A549 (cell line): ENCODE measurements around the gene CTNNA1. TPM values are rescaled to one million over a fixed set of nuclear protein-coding genes. Genes with fewer than 3 reads are reported as not detected.

Experiments
- ATAC-seq, 2 experiments: fragments of 200-7000 bp in 1 of 2; fragments of >200 bp in 1 of 2; cut with Nextera tagmentation in 1 of 2; cut with Tn5 transposase in 1 of 2; 3 replicates each; pipeline versions ENCODE4 v1.8.0 to v1.9.1; 2018 to 2020; ENCODE audit warnings: mild to moderate bottlenecking in 1 of 2, moderate library complexity in 1 of 2
- CTCF ChIA-PET: fragments of 300-600 bp; sonication (Branson Sonifier 250); formaldehyde crosslinking; extraction: SDS; loops from one replicate; lab custom pipeline; 2021; ENCODE audit warnings: antibody characterized with exemption, inconsistent platforms; lab: Yijun Ruan, JAX
- POLR2A ChIA-PET: fragments of 350-600 bp; formaldehyde crosslinking; extraction: SDS; loops from one replicate; lab custom pipeline; 2021; ENCODE audit warnings: antibody characterized with exemption, inconsistent platforms; lab: Yijun Ruan, JAX
- DNase-seq, 2 experiments: peaks; one replicate each; pipeline versions ENCODE4 v3.0.0 to v3.0.0-alpha.2; 2011 to 2016; ENCODE audit warnings: low read depth in 1 of 2, low spot score in 1 of 2
- FAIRE-seq: peaks from 2 replicates; lab custom pipeline; 2011; peaks lifted over from hg19 to GRCh38; lab: Jason Lieb, UNC
- H3K27ac ChIP-seq, 2 experiments: fragments of >200 bp; sonication (Bioruptor Twin); formaldehyde crosslinking; 3 replicates each; pipeline ENCODE4 v1.5.1; 2016 to 2017
- H3K4me1 ChIP-seq: fragments of >200 bp; sonication (Bioruptor Twin); formaldehyde crosslinking; 3 replicates; pipeline ENCODE4 v1.6.1; 2016
- H3K4me2 ChIP-seq: fragments of >200 bp; sonication (Bioruptor Twin); formaldehyde crosslinking; 3 replicates; pipeline ENCODE4 v1.6.1; 2016
- H3K4me3 ChIP-seq: fragments of >200 bp; sonication (Bioruptor Twin); formaldehyde crosslinking; 3 replicates; pipeline ENCODE4 v1.5.1; 2016
- H3K9me3 ChIP-seq: fragments of >200 bp; sonication (Bioruptor Twin); formaldehyde crosslinking; 3 replicates; pipeline ENCODE4 v1.6.1; 2016
- BHLHE40 ChIP-seq: IDR thresholded peaks from 2 replicates; pipeline ENCODE4 v1.6.1; 2012; ENCODE audit warnings: low read depth, low read length, inconsistent platforms
- CBX2 ChIP-seq: fragments of 200-600 bp; sonication (generic); IDR thresholded peaks from 2 replicates; pipeline ENCODE4 v1.6.1; 2016; ENCODE audit warnings: low read depth, mild to moderate bottlenecking, borderline replicate concordance
- CHD2 ChIP-seq: fragments of 150-350 bp; IDR thresholded peaks from 2 replicates; pipeline ENCODE4 v1.6.1; 2014; ENCODE audit warnings: low read length; ENCODE audit not compliant: partially characterized antibody
- EHF ChIP-seq: fragments of 250-450 bp; sonication (Bioruptor Pico); IDR thresholded peaks from 2 replicates; pipeline ENCODE4 v1.5.0; 2020; ENCODE audit warnings: mild to moderate bottlenecking
- ELK1 ChIP-seq: fragments of 150-350 bp; IDR thresholded peaks from 2 replicates; pipeline ENCODE4 v1.6.1; 2014; ENCODE audit warnings: low read depth, mild to moderate bottlenecking, low read length
- HDAC2 ChIP-seq: fragments of 200-600 bp; sonication (generic); IDR thresholded peaks from 2 replicates; pipeline ENCODE4 v1.6.1; 2016
- HMGXB4 ChIP-seq: fragments of 250-450 bp; sonication (Bioruptor Pico); IDR thresholded peaks from 2 replicates; pipeline ENCODE4 v1.5.0; 2021; ENCODE audit warnings: mild to moderate bottlenecking, moderate library complexity, borderline replicate concordance
- HOXA7 ChIP-seq: fragments of 250-450 bp; sonication (Bioruptor Pico); IDR thresholded peaks from 2 replicates; pipeline ENCODE4 v1.5.0; 2020; ENCODE audit warnings: mild to moderate bottlenecking, moderate library complexity
- HOXB5 ChIP-seq: fragments of 250-450 bp; sonication (Bioruptor Pico); IDR thresholded peaks from 2 replicates; pipeline ENCODE4 v1.5.0; 2020; ENCODE audit warnings: mild to moderate bottlenecking, moderate library complexity
- JUN ChIP-seq, 2 experiments: fragments of >200 bp; sonication (Bioruptor Twin); formaldehyde crosslinking; IDR thresholded peaks; 2 replicates in 1 of 2; 3 replicates in 1 of 2; pipeline ENCODE4 v1.6.1; 2016 to 2017
- KDM1A ChIP-seq: fragments of 200-600 bp; sonication (generic); IDR thresholded peaks from 2 replicates; pipeline ENCODE4 v1.6.1; 2016; ENCODE audit warnings: low read depth, mild to moderate bottlenecking
- KDM5A ChIP-seq: fragments of 200-600 bp; sonication (generic); IDR thresholded peaks from 2 replicates; pipeline ENCODE4 v1.6.1; 2016; ENCODE audit warnings: antibody characterized with exemption, mild to moderate bottlenecking
- MAFK ChIP-seq: fragments of 450-650 bp; IDR thresholded peaks from 2 replicates; pipeline ENCODE4 v1.6.1; 2014; ENCODE audit not compliant: partially characterized antibody
- MAX ChIP-seq: IDR thresholded peaks from 2 replicates; pipeline ENCODE4 v1.6.1; 2012
- MYC ChIP-seq: IDR thresholded peaks from 2 replicates; pipeline ENCODE4 v1.6.1; 2012; ENCODE audit warnings: mild to moderate bottlenecking, inconsistent platforms, low read length, improper control_type of control experiment, borderline replicate concordance
- NPAS2 ChIP-seq: fragments of 250-450 bp; sonication (Bioruptor Pico); IDR thresholded peaks from 2 replicates; pipeline ENCODE4 v1.8.0; 2022; ENCODE audit warnings: mild to moderate bottlenecking, moderate library complexity, borderline replicate concordance
- NR3C1 ChIP-seq: fragments of >200 bp; sonication (Bioruptor Twin); formaldehyde crosslinking; IDR thresholded peaks from 3 replicates; pipeline ENCODE4 v1.6.1; 2017
- PHF8 ChIP-seq: fragments of 200-600 bp; sonication (generic); IDR thresholded peaks from 2 replicates; pipeline ENCODE4 v1.6.1; 2016; ENCODE audit warnings: low read depth, mild to moderate bottlenecking, antibody characterized with exemption, moderate library complexity, borderline replicate concordance
- POLR2A ChIP-seq: IDR thresholded peaks from 2 replicates; pipeline ENCODE4 v1.6.1; 2012; ENCODE audit warnings: mild to moderate bottlenecking, low read length
- RCOR1 ChIP-seq: fragments of 150-350 bp; IDR thresholded peaks from 2 replicates; pipeline ENCODE4 v1.6.1; 2014; ENCODE audit warnings: antibody characterized with exemption, low read length, low read depth
- RNF2 ChIP-seq: fragments of 200-600 bp; sonication (generic); IDR thresholded peaks from 2 replicates; pipeline ENCODE4 v1.6.1; 2016; ENCODE audit warnings: low read depth, mild to moderate bottlenecking, antibody characterized with exemption, moderate library complexity, borderline replicate concordance
- SMC3 ChIP-seq: fragments of >200 bp; sonication (Bioruptor Twin); formaldehyde crosslinking; IDR thresholded peaks from 3 replicates; pipeline ENCODE4 v1.6.1; 2018; ENCODE audit warnings: inconsistent platforms
- TFCP2L1 ChIP-seq: fragments of 250-450 bp; sonication (Bioruptor Pico); IDR thresholded peaks from 2 replicates; pipeline ENCODE4 v1.5.0; 2021; ENCODE audit warnings: mild to moderate bottlenecking
- ZSCAN20 ChIP-seq: fragments of 250-450 bp; sonication (Bioruptor Pico); IDR thresholded peaks from 2 replicates; pipeline ENCODE4 v1.8.0; 2022; ENCODE audit warnings: mild to moderate bottlenecking, moderate library complexity
- WGBS: methylation state at CpG from one replicate; pipeline ENCODE4 v1.1.6; 2017; ENCODE audit errors: missing lambda C conversion rate; 5-methylcytosine and 5-hydroxymethylcytosine counted together
- polyA plus RNA-seq, 4 experiments: library from polyadenylated mRNA; depleted of rRNA in 3 of 4; stranded (reverse); fragments of >200 nt; fragmentation: RNase III in 1 of 4; extraction: RNeasy Plus Mini Kit Qiagen cat#74134 plus additional on column Dnase treatment in 1 of 4; gene quantifications; 2 replicates in 3 of 4; 3 replicates in 1 of 4; pipeline ENCODE4 v1.2.3, GENCODE V29; 2011 to 2017
- TF ChIP-seq, protein P1 (sequence below): fragments of 450-650 bp; IDR thresholded peaks from 2 replicates; pipeline ENCODE4 v1.6.1; 2014; ENCODE audit warnings: antibody characterized with exemption
- TF ChIP-seq, protein P2 (sequence below): fragments of 200-600 bp; sonication (generic); IDR thresholded peaks from 2 replicates; pipeline ENCODE4 v1.6.1; 2016; ENCODE audit warnings: antibody characterized with exemption, mild to moderate bottlenecking, moderate library complexity
- TF ChIP-seq, protein P3 (sequence below): IDR thresholded peaks from 2 replicates; pipeline ENCODE4 v1.6.1; 2012; ENCODE audit warnings: low read depth, borderline replicate concordance
- TF ChIP-seq, protein P4 (sequence below): IDR thresholded peaks from 2 replicates; pipeline ENCODE4 v1.6.1; 2012

CTNNA1 gene
- polyA plus RNA-seq, 2 of the 4 experiments (the other 2 are of a cell fraction): 154 to 184 TPM

DNA sequence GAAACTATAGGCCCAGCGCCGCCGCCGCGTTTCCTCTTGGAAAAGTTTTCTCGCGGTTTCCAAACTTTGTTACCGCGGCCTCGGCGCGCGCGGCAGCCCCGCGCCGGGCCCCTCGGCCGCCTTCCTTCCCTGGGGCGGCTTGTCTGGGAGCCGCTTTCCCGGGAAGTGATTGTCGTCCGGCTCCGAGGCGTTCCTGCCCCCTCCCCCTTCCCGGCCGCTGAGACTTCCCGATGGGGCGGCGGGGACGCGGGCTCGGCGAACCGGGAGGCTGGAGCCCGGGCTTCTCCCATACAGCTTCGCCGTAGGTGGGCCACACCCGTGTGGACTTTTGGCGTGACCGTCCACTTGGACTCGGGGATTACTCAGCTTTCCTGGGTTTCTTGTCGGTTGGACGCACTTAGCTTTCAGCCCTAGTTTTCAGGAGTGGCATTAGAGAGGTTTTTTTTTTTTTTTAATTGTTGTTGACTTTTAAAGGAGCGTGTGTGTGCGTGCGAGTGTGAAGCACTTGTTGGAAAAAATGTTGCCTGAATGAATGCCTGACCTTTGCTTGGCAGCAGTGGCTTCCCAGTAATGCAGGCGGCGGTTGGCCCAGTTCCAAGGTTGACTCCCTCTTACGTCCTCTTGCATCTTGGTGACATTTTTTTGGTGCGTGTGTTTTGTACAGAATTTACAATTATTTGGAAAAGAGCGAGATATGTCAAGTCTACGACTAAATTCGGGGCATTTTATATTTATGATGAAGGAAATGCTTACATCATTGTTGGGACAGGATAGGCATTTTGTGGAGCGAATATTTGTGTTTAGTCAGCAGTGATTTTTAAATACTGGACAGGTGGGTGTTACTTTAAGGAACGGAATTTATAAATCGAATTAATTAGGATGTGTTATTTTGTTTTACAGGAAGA, 821 bp downstream of the CTNNA1 start:
- TF ChIP-seq SMC3 (no peak), RCOR1 (no peak), EHF (CRISPR knock-in tag) (no peak), HOXA7 (CRISPR knock-in tag) (no peak), ELK1 (no peak), RNF2 (no peak), HDAC2 (no peak), ZSCAN20 (CRISPR knock-in tag) (no peak), BHLHE40 (no peak), POLR2A (no peak), NPAS2 (CRISPR knock-in tag) (no peak), HMGXB4 (CRISPR knock-in tag) (no peak), MAX (0 out of 2 replicates have a peak, but pooled peaks have one; percentile 5), HOXB5 (no peak), CHD2 (no peak), CBX2 (no peak), PHF8 (peak; percentile 79; the same call in 1 of the 2 replicates), JUN (IDR thresholded peaks at IDR 0.05) (no peak), KDM1A (no peak), KDM5A (no peak), MAFK (peak; percentile 77), TFCP2L1 (CRISPR knock-in tag) (no peak), NR3C1 (no peak), MYC (no peak)
- TF ChIP-seq, protein P1, sequence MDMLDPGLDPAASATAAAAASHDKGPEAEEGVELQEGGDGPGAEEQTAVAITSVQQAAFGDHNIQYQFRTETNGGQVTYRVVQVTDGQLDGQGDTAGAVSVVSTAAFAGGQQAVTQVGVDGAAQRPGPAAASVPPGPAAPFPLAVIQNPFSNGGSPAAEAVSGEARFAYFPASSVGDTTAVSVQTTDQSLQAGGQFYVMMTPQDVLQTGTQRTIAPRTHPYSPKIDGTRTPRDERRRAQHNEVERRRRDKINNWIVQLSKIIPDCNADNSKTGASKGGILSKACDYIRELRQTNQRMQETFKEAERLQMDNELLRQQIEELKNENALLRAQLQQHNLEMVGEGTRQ: no peak
- TF ChIP-seq, protein P2, sequence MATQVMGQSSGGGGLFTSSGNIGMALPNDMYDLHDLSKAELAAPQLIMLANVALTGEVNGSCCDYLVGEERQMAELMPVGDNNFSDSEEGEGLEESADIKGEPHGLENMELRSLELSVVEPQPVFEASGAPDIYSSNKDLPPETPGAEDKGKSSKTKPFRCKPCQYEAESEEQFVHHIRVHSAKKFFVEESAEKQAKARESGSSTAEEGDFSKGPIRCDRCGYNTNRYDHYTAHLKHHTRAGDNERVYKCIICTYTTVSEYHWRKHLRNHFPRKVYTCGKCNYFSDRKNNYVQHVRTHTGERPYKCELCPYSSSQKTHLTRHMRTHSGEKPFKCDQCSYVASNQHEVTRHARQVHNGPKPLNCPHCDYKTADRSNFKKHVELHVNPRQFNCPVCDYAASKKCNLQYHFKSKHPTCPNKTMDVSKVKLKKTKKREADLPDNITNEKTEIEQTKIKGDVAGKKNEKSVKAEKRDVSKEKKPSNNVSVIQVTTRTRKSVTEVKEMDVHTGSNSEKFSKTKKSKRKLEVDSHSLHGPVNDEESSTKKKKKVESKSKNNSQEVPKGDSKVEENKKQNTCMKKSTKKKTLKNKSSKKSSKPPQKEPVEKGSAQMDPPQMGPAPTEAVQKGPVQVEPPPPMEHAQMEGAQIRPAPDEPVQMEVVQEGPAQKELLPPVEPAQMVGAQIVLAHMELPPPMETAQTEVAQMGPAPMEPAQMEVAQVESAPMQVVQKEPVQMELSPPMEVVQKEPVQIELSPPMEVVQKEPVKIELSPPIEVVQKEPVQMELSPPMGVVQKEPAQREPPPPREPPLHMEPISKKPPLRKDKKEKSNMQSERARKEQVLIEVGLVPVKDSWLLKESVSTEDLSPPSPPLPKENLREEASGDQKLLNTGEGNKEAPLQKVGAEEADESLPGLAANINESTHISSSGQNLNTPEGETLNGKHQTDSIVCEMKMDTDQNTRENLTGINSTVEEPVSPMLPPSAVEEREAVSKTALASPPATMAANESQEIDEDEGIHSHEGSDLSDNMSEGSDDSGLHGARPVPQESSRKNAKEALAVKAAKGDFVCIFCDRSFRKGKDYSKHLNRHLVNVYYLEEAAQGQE: peak; percentile 34; the same call in 1 of the 2 replicates
- TF ChIP-seq, protein P3, sequence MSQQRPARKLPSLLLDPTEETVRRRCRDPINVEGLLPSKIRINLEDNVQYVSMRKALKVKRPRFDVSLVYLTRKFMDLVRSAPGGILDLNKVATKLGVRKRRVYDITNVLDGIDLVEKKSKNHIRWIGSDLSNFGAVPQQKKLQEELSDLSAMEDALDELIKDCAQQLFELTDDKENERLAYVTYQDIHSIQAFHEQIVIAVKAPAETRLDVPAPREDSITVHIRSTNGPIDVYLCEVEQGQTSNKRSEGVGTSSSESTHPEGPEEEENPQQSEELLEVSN: no peak
- TF ChIP-seq, protein P4, sequence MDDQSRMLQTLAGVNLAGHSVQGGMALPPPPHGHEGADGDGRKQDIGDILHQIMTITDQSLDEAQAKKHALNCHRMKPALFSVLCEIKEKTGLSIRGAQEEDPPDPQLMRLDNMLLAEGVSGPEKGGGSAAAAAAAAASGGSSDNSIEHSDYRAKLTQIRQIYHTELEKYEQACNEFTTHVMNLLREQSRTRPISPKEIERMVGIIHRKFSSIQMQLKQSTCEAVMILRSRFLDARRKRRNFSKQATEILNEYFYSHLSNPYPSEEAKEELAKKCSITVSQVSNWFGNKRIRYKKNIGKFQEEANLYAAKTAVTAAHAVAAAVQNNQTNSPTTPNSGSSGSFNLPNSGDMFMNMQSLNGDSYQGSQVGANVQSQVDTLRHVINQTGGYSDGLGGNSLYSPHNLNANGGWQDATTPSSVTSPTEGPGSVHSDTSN: no peak
- TF ChIP-seq, all 56 proteins: peak for 4
- FAIRE-seq (no peak), ATAC-seq (peak; percentile 57 to 70), DNase-seq (peak; percentile 70 to 93)
- Histone ChIP-seq H3K4me2 (peak overlapping the region; percentile 91), H3K4me1 (peaks cover 34% of the 10 kb centered on the region), H3K4me3 (peak overlapping the region; percentile 91), H3K9me3 (no peaks in the 10 kb centered on the region), H3K27ac (peak overlapping the region; percentile 96 to 97)
- CTCF ChIA-PET: interaction anchor here (1.1 to 2.3 kb wide), 3 partner anchors 21 to 107 kb away, joined by 3 to 5 read pairs (median 3); no protein-coding TSS in a partner anchor
- POLR2A ChIA-PET: interaction anchor here (1.1 to 1.9 kb wide), 3 partner anchors 17 to 179 kb away, joined by 3 to 5 read pairs (median 4); partner anchors contain the start of gene HSPA9
- WGBS: 2% methylated on average over 27 of the region's 58 CpGs
